Lower leg skin (tissue), 3 donors: Measurements from ENCODE around the gene BAIAP2L2.

Experiments
- CTCF ChIP-seq, 3 donors: fragments of 450-650 bp; IDR thresholded peaks; one replicate each; pipeline ENCODE4 v1.5.1; 2016; ENCODE audit warnings: antibody characterized with exemption in 3 of 3, mild to moderate bottlenecking in 3 of 3, moderate library complexity in 2 of 3
- POLR2A ChIP-seq, 2 donors: fragments of 450-650 bp; IDR thresholded peaks; one replicate each; pipeline ENCODE4 v1.6.1; 2016 to 2017; ENCODE audit warnings: antibody characterized with exemption in 2 of 2, mild to moderate bottlenecking in 1 of 2, moderate library complexity in 1 of 2

- TF ChIP-seq CTCF (IDR thresholded peaks at IDR 0.05) (no peak), POLR2A (IDR thresholded peaks at IDR 0.05) (no peak)
These were observed 12.7 kb downstream of the BAIAP2L2 start for GRCh38 chr22:38097557-38098409.
